Activated CD4-positive, alpha-beta T cell treated with anti-CD3 and anti-CD28 coated beads, Interleukin-2, amount 50 U/mL, for 48 hours (primary cell): ENCODE results near the gene GMCL1.
"Not testable (repeated sequence)": the region's sequence is repeated elsewhere in the genome, so short reads cannot be mapped to it uniquely, and the experiment has no call there.

Experiments
- DNase-seq, 2 experiments: peaks; one replicate each; pipeline ENCODE4 v3.0.0-alpha.2; 2020

GMCL1 gene

GRCh38 chr2:69810550-69810949 lies 18.9 kb upstream of the GMCL1 start:
- DNase-seq: no peak

DNA sequence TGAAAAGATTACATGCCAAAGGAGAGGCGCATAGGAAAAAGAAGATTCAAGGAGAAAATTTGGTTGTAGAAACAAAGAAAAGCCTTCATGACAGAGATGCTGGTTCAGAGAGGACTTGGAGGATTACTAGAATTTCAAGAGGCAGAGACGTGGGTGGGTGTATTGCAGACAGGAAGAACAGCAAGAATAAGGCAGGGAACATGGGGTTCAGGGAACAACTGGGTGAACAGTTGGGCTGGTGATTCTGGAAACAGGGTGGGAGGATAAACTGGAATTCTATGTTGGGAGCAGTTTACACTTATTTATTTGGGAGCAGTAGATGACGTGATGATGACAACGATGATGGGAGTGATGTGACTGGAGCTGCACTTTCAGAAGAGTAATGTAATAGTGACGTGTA lies 18.4 kb upstream of the GMCL1 start:
- no peak for DNase-seq

GRCh38 chr2:69811591-69811990 lies 17.9 kb upstream of the GMCL1 start:
- DNase-seq: no peak

DNA sequence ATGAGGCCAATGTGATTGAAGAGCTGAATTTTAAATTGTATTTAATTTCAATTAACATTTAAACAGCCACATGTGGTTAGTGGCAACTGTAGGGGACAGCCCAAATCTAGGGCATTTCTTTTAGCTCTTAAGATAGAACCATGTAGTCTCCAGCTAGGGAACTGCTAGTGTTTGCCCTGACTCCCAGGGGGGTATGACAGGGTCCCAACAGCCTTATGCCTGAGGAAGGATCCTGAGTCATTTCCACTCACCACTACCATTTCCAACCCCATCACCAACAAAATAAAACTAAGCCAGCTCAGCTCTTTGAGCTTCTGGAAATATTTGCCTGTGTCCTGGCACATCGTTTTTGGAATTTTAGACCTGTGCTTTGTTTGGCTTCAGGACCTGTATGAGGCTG lies 13.7 kb upstream of the GMCL1 start:
- DNase-seq: no peak

GRCh38 chr2:69816923-69817542 lies 12.4 kb upstream of the GMCL1 start:
- peak; percentile 68 to 81 for DNase-seq

GRCh38 chr2:69817729-69818501 lies 11.5 kb upstream of the GMCL1 start:
- DNase-seq: no peak

GRCh38 chr2:69827796-69828540 lies 1.5 kb upstream of the GMCL1 start:
- DNase-seq: no peak

GRCh38 chr2:69828938-69829255 lies 563 bp upstream of the GMCL1 start:
- no peak for DNase-seq

GRCh38 chr2:69830045-69830905 lies 815 bp downstream of the GMCL1 start:
- peak; percentile 37 to 57 for DNase-seq

DNA sequence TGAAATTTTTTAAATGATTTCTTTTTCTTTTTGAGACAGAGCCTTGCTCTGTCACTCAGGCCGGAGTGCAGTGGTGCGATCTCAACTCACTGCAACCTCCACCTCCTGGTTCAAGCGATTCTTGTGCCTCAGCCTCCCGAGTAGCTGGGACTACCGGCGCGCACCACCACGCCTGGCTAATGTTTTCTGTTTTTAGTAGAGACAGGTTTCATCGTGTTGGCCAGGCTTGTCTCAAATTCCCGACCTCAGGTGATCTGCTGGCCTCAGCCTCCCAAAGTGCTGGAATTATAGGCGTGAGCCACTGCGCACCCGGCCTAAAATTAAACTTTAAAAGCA lies 1.4 kb downstream of the GMCL1 start:
- DNase-seq: not testable (repeated sequence)

DNA sequence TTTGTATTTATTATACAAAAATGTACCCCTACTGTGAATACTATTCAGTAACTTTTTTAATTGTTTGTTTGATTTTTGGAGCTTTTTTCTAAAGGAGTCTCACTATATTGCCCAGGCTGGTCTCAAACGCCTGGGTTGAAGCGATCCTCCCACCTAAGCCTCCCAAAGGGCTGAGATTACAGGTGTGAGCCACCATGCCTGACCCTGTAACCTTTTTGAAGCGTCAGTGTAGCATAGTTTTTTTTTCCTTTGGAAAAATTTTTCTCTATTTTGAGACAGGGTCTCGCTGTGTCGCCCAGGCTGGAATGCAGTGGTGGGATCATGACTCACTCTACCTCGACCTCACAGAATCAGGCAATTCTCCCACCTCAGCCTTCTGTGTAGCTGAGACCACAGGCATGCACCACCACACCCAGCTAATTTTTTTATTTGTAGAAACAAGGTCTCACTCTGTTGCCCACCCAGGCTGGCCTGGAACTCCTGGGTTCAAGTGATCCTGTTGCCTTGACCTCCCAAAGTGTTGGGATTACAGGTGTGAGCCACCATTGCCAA lies 2.0 kb downstream of the GMCL1 start:
- DNase-seq: no peak

DNA sequence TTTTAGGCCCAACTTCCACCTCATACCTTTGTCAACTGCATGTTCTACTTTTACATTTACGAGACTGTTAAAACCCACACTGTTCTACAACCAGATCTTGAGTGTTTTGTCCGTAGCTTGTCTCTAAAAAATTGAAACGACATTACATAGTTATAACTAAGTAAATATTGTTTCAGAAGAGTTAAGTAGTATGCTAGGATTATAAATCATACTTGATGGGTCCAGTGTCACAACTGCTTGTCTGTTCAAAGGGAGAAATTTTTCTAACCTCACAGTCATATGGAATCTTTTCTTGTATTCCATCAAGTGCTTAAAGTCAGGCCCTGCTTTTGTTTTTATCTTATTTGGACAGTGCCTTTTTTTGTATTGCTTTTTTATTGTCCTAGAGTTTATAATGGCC lies 4.3 kb downstream of the GMCL1 start:
- no peak for DNase-seq

GRCh38 chr2:69835666-69836065 lies 6.2 kb downstream of the GMCL1 start:
- no peak for DNase-seq

DNA sequence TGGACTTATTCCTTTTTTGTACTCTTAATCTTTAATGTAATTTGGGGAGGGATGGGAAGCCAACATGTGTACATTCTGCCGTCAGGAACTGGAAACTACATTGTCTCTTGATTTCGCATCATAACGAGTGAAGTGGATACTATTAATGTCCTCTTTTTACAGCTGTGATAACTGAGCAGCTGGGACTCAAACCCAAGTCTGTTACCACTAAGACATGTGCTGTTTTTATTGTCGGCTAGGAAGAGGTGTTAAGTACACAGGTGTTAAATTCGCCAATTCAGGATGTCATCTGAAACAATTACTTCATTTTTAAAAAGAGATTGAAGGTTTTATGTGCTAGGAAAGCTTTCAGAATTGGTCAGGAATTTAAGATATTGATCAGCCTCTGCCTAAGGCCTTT lies 6.9 kb downstream of the GMCL1 start:
- no peak for DNase-seq

GRCh38 chr2:69837533-69837932 lies 8.1 kb downstream of the GMCL1 start:
- DNase-seq: no peak

DNA sequence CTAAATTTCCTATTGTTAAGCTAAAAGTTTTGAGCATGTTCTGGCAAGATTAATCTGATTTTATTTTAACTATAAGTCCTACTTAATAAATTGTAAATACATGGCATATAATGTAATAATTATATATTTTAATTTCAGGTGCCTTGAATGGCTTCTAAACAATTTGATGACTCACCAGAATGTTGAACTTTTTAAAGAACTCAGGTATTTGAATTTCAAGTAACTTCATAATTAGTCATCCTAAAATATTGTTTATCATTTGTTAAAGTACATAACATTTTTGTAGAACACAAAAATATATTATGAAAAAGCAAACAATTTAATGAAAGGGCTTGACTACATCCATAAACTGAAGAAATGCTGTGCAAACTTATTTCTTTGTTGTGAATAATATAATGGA lies 14.5 kb downstream of the GMCL1 start:
- DNase-seq: no peak

DNA sequence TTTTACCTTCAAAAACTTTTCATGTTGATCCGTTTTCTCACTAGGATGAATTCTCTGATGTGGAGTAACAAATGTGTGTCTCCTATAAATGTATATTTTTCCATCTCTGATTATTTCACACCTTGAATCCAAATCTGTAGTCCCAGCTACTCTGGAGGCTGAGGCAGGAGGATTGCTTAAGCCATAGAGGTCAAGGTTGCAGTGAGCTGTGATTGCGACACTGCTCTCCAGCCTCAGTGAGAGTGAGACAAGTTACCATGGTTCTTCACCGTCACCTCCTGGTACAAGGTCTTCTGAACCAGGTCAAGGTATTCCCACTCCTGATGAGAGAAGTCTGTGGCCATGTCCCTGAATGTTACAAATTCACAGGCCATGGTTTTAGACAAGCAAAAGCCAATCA lies 15.1 kb downstream of the GMCL1 start:
- no peak for DNase-seq

DNA sequence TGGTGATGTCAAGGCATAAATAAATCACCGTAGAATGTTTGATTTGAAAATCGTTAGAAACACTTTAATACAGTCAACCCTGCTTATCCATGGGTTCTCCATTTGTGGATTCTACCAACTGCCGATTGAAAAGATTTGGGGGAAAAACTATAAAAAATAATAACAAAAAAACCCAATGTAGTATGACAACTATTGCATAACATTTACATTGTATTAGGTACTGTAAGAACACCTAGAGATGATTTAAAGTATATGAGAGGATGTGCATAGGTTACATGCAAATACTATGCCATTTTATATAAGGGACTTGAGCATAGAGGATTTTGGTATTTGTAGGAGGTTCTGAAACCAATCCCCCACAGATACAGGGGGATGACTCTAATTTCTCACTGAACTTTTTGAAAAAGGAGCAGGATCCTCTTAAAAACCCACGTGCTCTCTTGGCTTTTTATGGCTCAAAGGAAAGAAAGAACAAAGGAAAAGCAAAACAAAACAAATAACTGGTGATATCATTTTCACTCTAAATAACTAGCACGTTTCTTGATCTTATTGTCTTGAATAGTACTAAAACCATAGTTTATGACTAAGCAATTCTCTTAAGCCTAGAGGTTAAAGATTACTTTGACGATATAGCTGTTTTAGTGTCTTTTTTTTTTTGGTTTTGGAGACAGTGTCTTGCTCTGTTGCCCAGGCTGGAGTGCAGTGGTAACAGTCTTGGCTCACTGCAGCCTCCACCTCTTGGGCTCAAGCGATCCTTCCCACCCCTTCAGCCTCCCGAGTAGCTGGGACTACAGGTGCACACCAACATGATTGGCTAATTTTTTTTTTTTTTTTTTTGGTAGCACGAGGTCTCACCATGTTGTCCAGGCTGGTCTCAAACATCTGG lies 17.0 kb downstream of the GMCL1 start:
- DNase-seq: no peak

GRCh38 chr2:69847068-69847828 lies 17.8 kb downstream of the GMCL1 start:
- DNase-seq: no peak

GRCh38 chr2:69848186-69848790 lies 18.8 kb downstream of the GMCL1 start:
- no peak for DNase-seq

- no peak for DNase-seq
Observed at GRCh38 chr2:69858261-69858660, 28.8 kb downstream of the GMCL1 start.
